SJCRH30 (cell line): Measurements from ENCODE around the gene HNRNPLL. TPM values are rescaled to one million over a fixed set of nuclear protein-coding genes. Genes with fewer than 3 reads are reported as not detected.

Experiments used
- DNase-seq, 2 experiments: peaks; one replicate each; pipeline ENCODE4 v3.0.0-alpha.2; 2015 to 2020
- H3K27ac ChIP-seq: fragments of 250-450 bp; sonication (Bioruptor Pico); 2 replicates; pipeline ENCODE4 v1.5.1; 2020; ENCODE audit warnings: mild to moderate bottlenecking, moderate library complexity
- H3K27me3 ChIP-seq: fragments of 250-450 bp; sonication (Bioruptor Pico); 2 replicates; pipeline ENCODE4 v1.5.1; 2020; ENCODE audit warnings: mild to moderate bottlenecking, moderate library complexity
- H3K36me3 ChIP-seq: fragments of 250-450 bp; sonication (Bioruptor Pico); 2 replicates; pipeline ENCODE4 v1.5.1; 2020; ENCODE audit warnings: mild to moderate bottlenecking, moderate library complexity
- H3K4me1 ChIP-seq: fragments of 250-450 bp; sonication (Bioruptor Pico); 2 replicates; pipeline ENCODE4 v1.5.1; 2020; ENCODE audit warnings: mild to moderate bottlenecking, moderate library complexity
- H3K4me3 ChIP-seq: fragments of 250-450 bp; sonication (Bioruptor Pico); 2 replicates; pipeline ENCODE4 v1.5.1; 2020; ENCODE audit warnings: mild to moderate bottlenecking, moderate library complexity
- H3K9me3 ChIP-seq: fragments of 250-450 bp; sonication (Bioruptor Pico); replicated peaks from 2 replicates; pipeline ENCODE4 v1.5.1; 2020; ENCODE audit warnings: mild to moderate bottlenecking, moderate library complexity
- total RNA-seq: library from RNA; depleted of rRNA; stranded (reverse); fragments of >200 nt; shearing (Covaris generic); gene quantifications from 2 replicates; pipeline ENCODE4 v1.2.3, GENCODE V29; 2014

Gene HNRNPLL
- total RNA-seq, 1 experiment from 2014 or later = 65.6 TPM

- H3K27ac ChIP-seq = no peak overlapping the region
Measured at GRCh38 chr2:38527338-38528007, 75.3 kb downstream of the HNRNPLL start.

GRCh38 chr2:38526195-38526594, 76.5 kb downstream of the HNRNPLL start:
- H3K27ac ChIP-seq = no peak overlapping the region
- H3K27me3 ChIP-seq = no peaks in the 10 kb centered on the region
- H3K4me1 ChIP-seq = peaks cover 17% of the 10 kb centered on the region
- H3K4me3 ChIP-seq = no peak overlapping the region
- DNase-seq = no peak
- H3K36me3 ChIP-seq = no peaks in the 10 kb centered on the region
- no peaks in the 10 kb centered on the region for H3K9me3 ChIP-seq

More at GRCh38 chr2:38527338-38528007, 75.3 kb downstream of the HNRNPLL start:
- Histone ChIP-seq H3K4me3 (peak overlapping the region; percentile 44), H3K9me3 (no peaks in the 10 kb centered on the region), H3K36me3 (no peaks in the 10 kb centered on the region), H3K4me1 (peaks cover 17% of the 10 kb centered on the region), H3K27me3 (no peaks in the 10 kb centered on the region)
- peak in 1 of 2 experiments; percentile 69 for DNase-seq

DNA sequence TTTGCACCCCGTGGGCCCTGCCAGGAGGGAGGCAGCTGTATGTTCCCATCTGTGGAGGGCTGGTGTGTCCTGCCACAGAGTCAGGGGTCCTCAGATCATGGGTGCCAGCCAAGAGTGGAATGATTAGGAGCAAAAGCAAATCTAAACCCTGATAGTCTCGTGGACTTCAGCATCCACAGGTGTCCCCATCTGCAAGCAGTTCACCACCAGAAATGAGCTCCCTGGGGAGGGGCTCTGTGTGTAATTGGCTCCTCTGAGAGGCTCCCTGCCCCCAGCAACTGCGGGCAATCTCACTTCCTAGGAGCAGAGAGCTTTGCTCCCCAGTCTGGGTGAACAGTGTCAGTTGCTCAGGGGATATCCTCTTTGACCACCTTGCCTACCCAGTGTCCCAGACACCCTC, 78.1 kb downstream of the HNRNPLL start:
- Histone ChIP-seq H3K9me3 (no peaks in the 10 kb centered on the region), H3K4me1 (peaks cover 17% of the 10 kb centered on the region), H3K27me3 (no peaks in the 10 kb centered on the region), H3K27ac (no peak overlapping the region), H3K4me3 (no peak overlapping the region), H3K36me3 (no peaks in the 10 kb centered on the region)
- no peak for DNase-seq

DNA sequence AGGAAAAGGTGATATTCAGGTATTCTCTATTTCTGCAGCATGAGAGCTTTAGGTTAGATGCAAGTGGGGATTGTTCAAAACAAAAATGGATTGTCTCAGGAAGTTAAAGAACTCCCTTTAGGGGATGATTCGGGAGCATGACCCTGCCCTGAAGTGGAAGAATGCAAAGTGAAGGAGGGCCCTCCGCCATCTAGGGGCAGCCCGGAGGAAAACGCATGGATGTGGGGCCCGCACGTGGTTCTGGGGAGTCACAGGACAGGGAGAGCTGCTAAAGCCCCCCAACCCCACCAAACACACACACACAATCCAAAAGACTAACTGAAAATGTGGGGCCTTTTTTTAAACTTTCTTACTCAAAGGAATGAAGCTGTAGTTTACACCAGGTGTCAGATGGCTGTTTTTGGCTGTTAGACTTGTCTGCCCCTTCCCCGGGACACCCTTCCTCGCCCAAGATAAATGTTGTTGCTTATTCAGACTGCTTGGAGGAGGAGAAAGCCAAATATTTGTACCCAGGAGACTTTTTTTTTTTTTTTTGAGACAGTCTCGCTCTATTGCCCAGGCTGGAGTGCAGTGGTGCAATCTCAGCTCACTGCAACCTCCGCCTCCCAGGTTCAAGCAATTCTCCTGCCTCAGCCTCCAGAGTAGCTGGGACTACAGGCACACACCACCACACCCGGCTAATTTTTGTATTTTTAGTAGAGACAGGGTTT, 78.8 kb downstream of the HNRNPLL start:
- peak; percentile 39 to 58 for DNase-seq
- peaks cover 17% of the 10 kb centered on the region for H3K4me1 ChIP-seq
- H3K9me3 ChIP-seq = no peaks in the 10 kb centered on the region
- no peak overlapping the region for H3K27ac ChIP-seq
- no peak overlapping the region for H3K4me3 ChIP-seq
- no peaks in the 10 kb centered on the region for H3K27me3 ChIP-seq
- no peaks in the 10 kb centered on the region for H3K36me3 ChIP-seq

DNA sequence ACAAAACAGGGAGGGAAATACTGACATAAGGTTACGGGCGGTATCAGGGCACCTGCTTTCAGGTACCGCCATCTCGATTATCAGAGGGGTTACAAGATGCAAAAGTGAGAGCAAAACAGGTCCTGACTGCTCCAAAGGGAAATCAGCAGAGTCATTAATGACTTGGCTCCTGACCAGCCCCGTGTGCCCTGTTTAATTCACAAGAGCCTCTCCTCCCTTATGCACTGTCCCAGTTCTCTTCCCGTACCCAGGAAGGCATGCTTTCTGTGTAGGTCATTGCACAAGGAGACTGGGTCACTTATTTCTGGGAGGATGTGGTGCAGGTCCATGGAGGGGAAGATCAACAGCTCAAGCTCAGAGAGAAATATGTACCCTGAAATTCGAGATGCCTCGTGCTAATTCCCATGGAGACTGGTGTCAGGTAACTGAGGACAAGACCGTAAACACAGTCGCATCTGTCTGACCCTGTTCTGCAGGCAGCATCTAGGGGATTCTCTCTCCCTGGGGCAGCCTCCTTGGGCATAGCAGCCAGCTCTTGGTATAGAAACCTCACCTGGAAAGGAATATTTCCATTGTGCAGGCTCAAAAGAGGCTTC, 79.9 kb downstream of the HNRNPLL start:
- no peaks in the 10 kb centered on the region for H3K27me3 ChIP-seq
- H3K4me1 ChIP-seq = peaks cover 17% of the 10 kb centered on the region
- H3K4me3 ChIP-seq = no peak overlapping the region
- H3K36me3 ChIP-seq = no peaks in the 10 kb centered on the region
- peak; percentile 59 to 79 for DNase-seq
- no peaks in the 10 kb centered on the region for H3K9me3 ChIP-seq
- H3K27ac ChIP-seq = no peak overlapping the region

DNA sequence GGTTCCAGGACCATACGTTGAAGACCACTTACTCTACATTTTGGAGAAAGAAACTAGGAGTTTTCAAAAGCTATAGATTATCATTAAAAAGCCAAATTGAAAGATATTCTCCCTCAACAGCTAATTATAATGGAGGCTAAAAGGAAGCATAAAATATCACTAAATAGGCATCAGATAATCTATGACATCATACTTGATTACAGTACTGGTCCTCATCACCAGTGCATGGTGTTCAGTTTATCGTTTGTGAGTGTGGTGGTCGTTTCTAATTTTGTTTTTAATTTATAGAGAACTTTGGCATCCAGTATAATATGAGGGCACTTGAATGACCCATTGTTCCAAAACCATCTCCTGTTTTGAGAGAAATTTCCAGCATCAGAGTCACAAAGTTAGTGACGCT, 80.9 kb downstream of the HNRNPLL start:
- DNase-seq = no peak
- Histone ChIP-seq H3K27ac (no peak overlapping the region), H3K27me3 (no peaks in the 10 kb centered on the region), H3K9me3 (no peaks in the 10 kb centered on the region), H3K36me3 (no peaks in the 10 kb centered on the region), H3K4me3 (no peak overlapping the region), H3K4me1 (peaks cover 14% of the 10 kb centered on the region)

DNA sequence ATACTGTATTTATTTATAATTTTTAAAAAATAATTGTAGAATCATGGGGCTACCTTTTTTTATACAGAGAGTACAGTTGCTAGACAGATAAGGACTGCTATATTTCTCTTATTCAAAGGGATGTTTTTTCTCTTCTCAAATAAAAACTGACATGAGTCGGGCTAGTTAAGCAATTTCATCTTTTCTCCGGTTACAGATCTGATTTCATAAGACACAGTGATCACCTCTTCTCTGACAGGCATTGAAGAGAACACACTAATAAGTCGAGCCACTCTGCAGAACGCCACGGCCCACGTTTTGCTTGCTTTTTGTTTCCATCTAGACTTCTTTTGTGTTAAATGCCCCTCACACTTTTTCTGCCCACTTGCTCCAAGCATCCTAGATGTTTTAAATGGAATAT, 85.4 kb downstream of the HNRNPLL start:
- H3K36me3 ChIP-seq = no peaks in the 10 kb centered on the region
- no peaks in the 10 kb centered on the region for H3K9me3 ChIP-seq
- H3K4me3 ChIP-seq = no peak overlapping the region
- no peaks in the 10 kb centered on the region for H3K27me3 ChIP-seq
- DNase-seq = no peak
- no peak overlapping the region for H3K27ac ChIP-seq
- H3K4me1 ChIP-seq = peaks cover 12% of the 10 kb centered on the region

DNA sequence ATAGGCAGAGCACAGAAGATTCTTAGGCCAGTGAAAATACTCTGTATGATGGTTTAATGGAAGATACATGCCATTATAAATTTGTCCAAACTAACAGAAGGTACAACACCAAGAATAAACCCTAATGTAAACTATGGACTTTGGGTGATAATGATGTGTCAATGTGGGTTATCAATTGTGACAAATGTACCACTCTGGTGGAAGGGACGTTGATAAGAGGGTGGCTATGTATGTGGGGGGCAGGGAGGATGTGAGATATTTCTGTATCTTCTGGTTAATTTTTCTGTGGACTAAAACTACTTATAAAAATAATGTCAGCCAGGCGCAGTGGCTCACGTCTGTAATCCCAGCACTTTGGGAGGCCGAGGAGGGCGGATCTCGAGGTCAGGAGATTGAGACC, 86.2 kb downstream of the HNRNPLL start:
- no peaks in the 10 kb centered on the region for H3K9me3 ChIP-seq
- H3K4me3 ChIP-seq = no peak overlapping the region
- peaks cover 12% of the 10 kb centered on the region for H3K4me1 ChIP-seq
- H3K27ac ChIP-seq = no peak overlapping the region
- DNase-seq = no peak
- no peaks in the 10 kb centered on the region for H3K27me3 ChIP-seq
- no peaks in the 10 kb centered on the region for H3K36me3 ChIP-seq

DNA sequence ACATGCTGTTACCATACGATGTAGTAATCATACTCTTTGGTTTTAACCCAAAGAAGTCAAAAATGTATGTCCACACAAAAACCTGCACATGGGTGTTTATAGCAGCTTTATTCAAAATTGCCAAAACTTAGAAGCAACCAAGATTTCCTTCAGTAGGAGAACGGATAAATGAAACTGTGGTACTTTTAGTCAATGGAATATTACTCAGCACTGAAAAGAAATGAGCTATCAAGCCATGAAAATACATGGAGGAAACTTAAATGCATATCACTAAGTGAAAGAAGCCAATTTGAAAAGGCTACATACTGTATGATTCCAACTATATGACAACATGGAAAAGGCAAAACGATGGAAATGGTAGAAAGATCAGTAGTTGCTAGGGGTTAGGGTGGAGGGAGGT, 86.6 kb downstream of the HNRNPLL start:
- no peak overlapping the region; the same call in 1 of the 2 replicates for H3K27ac ChIP-seq
- no peaks in the 10 kb centered on the region for H3K36me3 ChIP-seq
- H3K4me1 ChIP-seq = peaks cover 12% of the 10 kb centered on the region
- H3K4me3 ChIP-seq = no peak overlapping the region
- no peaks in the 10 kb centered on the region for H3K27me3 ChIP-seq
- no peak for DNase-seq
- H3K9me3 ChIP-seq = no peaks in the 10 kb centered on the region

- peak; percentile 89 to 94 for DNase-seq
- peak overlapping the region; percentile 52 for H3K4me3 ChIP-seq
- H3K4me1 ChIP-seq = peaks cover 12% of the 10 kb centered on the region
- peak overlapping the region; percentile 31 for H3K27ac ChIP-seq
- H3K9me3 ChIP-seq = no peaks in the 10 kb centered on the region
- H3K27me3 ChIP-seq = no peaks in the 10 kb centered on the region
- no peaks in the 10 kb centered on the region for H3K36me3 ChIP-seq
Measured at GRCh38 chr2:38515155-38516074, 87.3 kb downstream of the HNRNPLL start.

DNA sequence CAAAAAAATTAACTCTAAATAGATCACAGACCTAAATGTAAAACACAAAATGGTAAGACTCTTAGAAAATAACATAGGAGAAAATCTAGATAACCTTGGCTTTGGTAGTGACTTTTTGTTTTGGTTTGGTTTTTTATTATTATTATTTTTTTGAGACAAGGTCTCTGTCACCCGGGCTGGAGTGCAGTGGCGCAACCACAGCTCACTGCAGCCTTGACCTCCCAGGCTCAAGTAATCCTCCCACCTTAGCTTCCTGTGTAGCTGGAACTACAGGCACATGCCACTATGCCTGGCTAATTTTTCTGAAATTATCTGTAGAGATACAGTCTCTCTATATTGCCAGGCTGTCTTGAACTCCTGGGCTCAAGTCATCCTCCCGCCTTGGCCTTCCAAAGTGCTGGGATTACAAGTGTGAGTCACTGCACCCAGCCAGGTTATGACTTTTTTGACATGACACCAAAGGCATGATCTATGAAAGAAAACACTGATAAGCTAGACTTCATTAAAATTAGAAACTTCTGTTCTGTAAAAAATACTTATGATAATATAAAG, 88.0 kb downstream of the HNRNPLL start:
- Histone ChIP-seq H3K4me1 (peaks cover 13% of the 10 kb centered on the region), H3K36me3 (no peaks in the 10 kb centered on the region), H3K27me3 (no peaks in the 10 kb centered on the region), H3K9me3 (no peaks in the 10 kb centered on the region), H3K27ac (peak overlapping the region; percentile 31; the same call in 1 of the 2 replicates), H3K4me3 (peak overlapping the region; percentile 52)
- DNase-seq = no peak

DNA sequence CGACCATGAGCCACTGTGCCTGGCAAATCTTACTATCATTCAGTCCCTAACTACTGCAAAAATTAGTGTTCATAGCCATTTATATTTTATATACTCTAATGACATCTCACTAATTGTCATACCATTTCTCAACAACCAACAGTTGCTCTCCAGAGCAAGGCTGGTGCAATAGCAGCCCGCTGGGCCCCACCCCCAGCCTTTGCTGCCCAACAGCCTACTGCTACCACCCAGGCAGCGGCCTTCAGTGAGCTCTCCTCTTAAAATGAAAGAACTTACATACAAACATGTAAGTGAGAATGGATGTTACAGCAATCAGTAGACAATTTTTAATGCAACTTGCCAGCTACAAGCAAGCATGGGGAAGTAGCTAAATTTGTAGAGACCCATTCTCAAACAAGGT, 90.5 kb downstream of the HNRNPLL start:
- Histone ChIP-seq H3K27me3 (no peaks in the 10 kb centered on the region), H3K27ac (no peak overlapping the region), H3K9me3 (no peaks in the 10 kb centered on the region), H3K36me3 (no peaks in the 10 kb centered on the region), H3K4me3 (no peak overlapping the region), H3K4me1 (peaks cover 26% of the 10 kb centered on the region)
- DNase-seq = no peak
